Measurements from ENCODE around the gene PKN2.

DNA sequence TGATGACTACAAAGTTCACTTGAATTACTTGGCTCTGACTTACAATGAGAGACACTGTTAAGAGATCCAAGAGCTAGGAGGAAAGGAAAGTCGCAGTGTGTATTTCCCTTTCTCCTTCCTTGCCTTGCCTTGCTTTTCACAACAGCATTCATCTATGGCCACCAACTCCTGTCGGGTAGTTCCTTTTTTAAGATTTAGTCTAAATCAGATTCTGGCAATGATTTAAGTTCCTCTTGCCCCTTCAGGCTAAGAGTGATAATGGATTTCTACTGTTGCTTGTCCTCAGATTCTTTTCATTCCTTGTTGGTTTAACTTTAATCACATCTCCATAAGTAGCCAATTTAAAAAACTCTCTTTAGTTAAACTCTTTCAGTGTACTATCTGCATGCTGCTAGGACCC, 115.4 kb downstream of the PKN2 start:
- TF ChIP-seq, protein P1, sequence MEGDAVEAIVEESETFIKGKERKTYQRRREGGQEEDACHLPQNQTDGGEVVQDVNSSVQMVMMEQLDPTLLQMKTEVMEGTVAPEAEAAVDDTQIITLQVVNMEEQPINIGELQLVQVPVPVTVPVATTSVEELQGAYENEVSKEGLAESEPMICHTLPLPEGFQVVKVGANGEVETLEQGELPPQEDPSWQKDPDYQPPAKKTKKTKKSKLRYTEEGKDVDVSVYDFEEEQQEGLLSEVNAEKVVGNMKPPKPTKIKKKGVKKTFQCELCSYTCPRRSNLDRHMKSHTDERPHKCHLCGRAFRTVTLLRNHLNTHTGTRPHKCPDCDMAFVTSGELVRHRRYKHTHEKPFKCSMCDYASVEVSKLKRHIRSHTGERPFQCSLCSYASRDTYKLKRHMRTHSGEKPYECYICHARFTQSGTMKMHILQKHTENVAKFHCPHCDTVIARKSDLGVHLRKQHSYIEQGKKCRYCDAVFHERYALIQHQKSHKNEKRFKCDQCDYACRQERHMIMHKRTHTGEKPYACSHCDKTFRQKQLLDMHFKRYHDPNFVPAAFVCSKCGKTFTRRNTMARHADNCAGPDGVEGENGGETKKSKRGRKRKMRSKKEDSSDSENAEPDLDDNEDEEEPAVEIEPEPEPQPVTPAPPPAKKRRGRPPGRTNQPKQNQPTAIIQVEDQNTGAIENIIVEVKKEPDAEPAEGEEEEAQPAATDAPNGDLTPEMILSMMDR (IDR thresholded peaks at IDR 0.05) = no peak
- TF ChIP-seq SIN3A (IDR thresholded peaks at IDR 0.05; ENCODE audit: borderline replicate concordance, insufficient read depth, low read depth, low read length) (no peak), POLR2AphosphoS5 (IDR thresholded peaks at IDR 0.05; ENCODE audit: low read depth, low read length) (no peak)
- TF ChIP-seq, protein P2, sequence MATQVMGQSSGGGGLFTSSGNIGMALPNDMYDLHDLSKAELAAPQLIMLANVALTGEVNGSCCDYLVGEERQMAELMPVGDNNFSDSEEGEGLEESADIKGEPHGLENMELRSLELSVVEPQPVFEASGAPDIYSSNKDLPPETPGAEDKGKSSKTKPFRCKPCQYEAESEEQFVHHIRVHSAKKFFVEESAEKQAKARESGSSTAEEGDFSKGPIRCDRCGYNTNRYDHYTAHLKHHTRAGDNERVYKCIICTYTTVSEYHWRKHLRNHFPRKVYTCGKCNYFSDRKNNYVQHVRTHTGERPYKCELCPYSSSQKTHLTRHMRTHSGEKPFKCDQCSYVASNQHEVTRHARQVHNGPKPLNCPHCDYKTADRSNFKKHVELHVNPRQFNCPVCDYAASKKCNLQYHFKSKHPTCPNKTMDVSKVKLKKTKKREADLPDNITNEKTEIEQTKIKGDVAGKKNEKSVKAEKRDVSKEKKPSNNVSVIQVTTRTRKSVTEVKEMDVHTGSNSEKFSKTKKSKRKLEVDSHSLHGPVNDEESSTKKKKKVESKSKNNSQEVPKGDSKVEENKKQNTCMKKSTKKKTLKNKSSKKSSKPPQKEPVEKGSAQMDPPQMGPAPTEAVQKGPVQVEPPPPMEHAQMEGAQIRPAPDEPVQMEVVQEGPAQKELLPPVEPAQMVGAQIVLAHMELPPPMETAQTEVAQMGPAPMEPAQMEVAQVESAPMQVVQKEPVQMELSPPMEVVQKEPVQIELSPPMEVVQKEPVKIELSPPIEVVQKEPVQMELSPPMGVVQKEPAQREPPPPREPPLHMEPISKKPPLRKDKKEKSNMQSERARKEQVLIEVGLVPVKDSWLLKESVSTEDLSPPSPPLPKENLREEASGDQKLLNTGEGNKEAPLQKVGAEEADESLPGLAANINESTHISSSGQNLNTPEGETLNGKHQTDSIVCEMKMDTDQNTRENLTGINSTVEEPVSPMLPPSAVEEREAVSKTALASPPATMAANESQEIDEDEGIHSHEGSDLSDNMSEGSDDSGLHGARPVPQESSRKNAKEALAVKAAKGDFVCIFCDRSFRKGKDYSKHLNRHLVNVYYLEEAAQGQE (IDR thresholded peaks at IDR 0.05; ENCODE audit: insufficient read depth in 1 of 2, low read depth in 2 of 2, low read length in 1 of 2) = no peak
